Endothelial cell (in vitro differentiated cells): Measurements from ENCODE around the gene IGSF10. TPM values are rescaled to one million over a fixed set of nuclear protein-coding genes. Genes with fewer than 3 reads are reported as not detected.
A peak's percentile ranks its signal among the peaks of the same experiment; 100 is the strongest.

Experiments
- DNase-seq: peaks from one replicate; pipeline ENCODE4 v3.0.0; 2021; ENCODE audit warnings: low spot score
- H3K27ac Mint-ChIP-seq: one replicate; pipeline ENCODE4 v1.8.0; 2021; ENCODE audit warnings: mixed read lengths, inconsistent platforms; ENCODE audit not compliant: unreplicated experiment
- H3K27me3 Mint-ChIP-seq: one replicate; pipeline ENCODE4 v1.8.0; 2021; ENCODE audit warnings: mild to moderate bottlenecking, moderate library complexity, mixed read lengths, inconsistent platforms; ENCODE audit not compliant: unreplicated experiment
- H3K36me3 Mint-ChIP-seq: one replicate; pipeline ENCODE4 v1.8.0; 2021; ENCODE audit warnings: mild to moderate bottlenecking, low read depth, mixed read lengths, inconsistent platforms; ENCODE audit not compliant: unreplicated experiment
- H3K4me1 Mint-ChIP-seq: one replicate; pipeline ENCODE4 v1.8.0; 2021; ENCODE audit warnings: mild to moderate bottlenecking, mixed read lengths, inconsistent platforms; ENCODE audit not compliant: unreplicated experiment
- H3K4me3 Mint-ChIP-seq: one replicate; pipeline ENCODE4 v1.8.0; 2021; ENCODE audit warnings: mild to moderate bottlenecking, mixed read lengths, inconsistent platforms; ENCODE audit not compliant: unreplicated experiment
- H3K9me3 Mint-ChIP-seq: one replicate; pipeline ENCODE4 v1.8.0; 2021; ENCODE audit warnings: mixed read lengths, inconsistent platforms; ENCODE audit not compliant: unreplicated experiment
- CTCF ChIP-seq: fragments of 200-600 bp; sonication (generic); IDR thresholded peaks from one replicate; pipeline ENCODE4 v1.5.0; 2021; ENCODE audit warnings: antibody characterized with exemption; ENCODE audit not compliant: unreplicated experiment
- total RNA-seq: library from RNA; stranded (reverse); fragmentation: NEBNext Ultra II Directional; extraction: Animal tissue kit (Norgen Biotek cat#: 25700); gene quantifications from one replicate; pipeline ENCODE4 v1.2.1, GENCODE V29; 2021; ENCODE audit not compliant: unreplicated experiment

The IGSF10 gene
- total RNA-seq, 1 donor from 2014 or later, result 4.1 TPM

GRCh38 chr3:151460228-151460627 lies 633 bp downstream of the IGSF10 start:
- H3K27me3 Mint-ChIP-seq, result no peaks in the 10 kb centered on the region
- TF ChIP-seq CTCF, result no peak
- no peak overlapping the region for H3K27ac Mint-ChIP-seq
- DNase-seq, result no peak
- H3K36me3 Mint-ChIP-seq, result no peaks in the 10 kb centered on the region
- no peaks in the 10 kb centered on the region for H3K9me3 Mint-ChIP-seq
- peaks cover 8% of the 10 kb centered on the region for H3K4me1 Mint-ChIP-seq
- peak overlapping the region; percentile 84 for H3K4me3 Mint-ChIP-seq

GRCh38 chr3:151459358-151459757 lies 1.5 kb downstream of the IGSF10 start:
- H3K9me3 Mint-ChIP-seq, result no peaks in the 10 kb centered on the region
- H3K27ac Mint-ChIP-seq, result no peak overlapping the region
- H3K4me1 Mint-ChIP-seq, result peaks cover 8% of the 10 kb centered on the region
- H3K36me3 Mint-ChIP-seq, result no peaks in the 10 kb centered on the region
- H3K27me3 Mint-ChIP-seq, result no peaks in the 10 kb centered on the region
- DNase-seq, result no peak
- no peak overlapping the region for H3K4me3 Mint-ChIP-seq
- no peak for TF ChIP-seq CTCF

- Mint-ChIP-seq H3K9me3 (no peaks in the 10 kb centered on the region), H3K27ac (no peak overlapping the region), H3K4me3 (no peak overlapping the region), H3K36me3 (no peaks in the 10 kb centered on the region), H3K4me1 (peaks cover 6% of the 10 kb centered on the region), H3K27me3 (no peaks in the 10 kb centered on the region)
- no peak for TF ChIP-seq CTCF
- DNase-seq, result no peak
These were observed 4.8 kb downstream of the IGSF10 start for GRCh38 chr3:151456065-151456464.

GRCh38 chr3:151452841-151453240 lies 8.0 kb downstream of the IGSF10 start:
- Mint-ChIP-seq H3K27ac (no peak overlapping the region), H3K4me1 (no peaks in the 10 kb centered on the region), H3K27me3 (no peaks in the 10 kb centered on the region), H3K4me3 (no peak overlapping the region), H3K36me3 (no peaks in the 10 kb centered on the region), H3K9me3 (no peaks in the 10 kb centered on the region)
- no peak for DNase-seq
- no peak for TF ChIP-seq CTCF

GRCh38 chr3:151452368-151452767 lies 8.5 kb downstream of the IGSF10 start:
- Mint-ChIP-seq H3K27me3 (no peaks in the 10 kb centered on the region), H3K4me1 (no peaks in the 10 kb centered on the region), H3K9me3 (no peaks in the 10 kb centered on the region), H3K36me3 (peaks cover 1% of the 10 kb centered on the region), H3K4me3 (no peak overlapping the region), H3K27ac (no peak overlapping the region)
- no peak for TF ChIP-seq CTCF
- DNase-seq, result no peak
